HuH-7.5 (cell line): ENCODE results near the gene SLC7A7.
"Not testable (repeated sequence)": the region's sequence is repeated elsewhere in the genome, so short reads cannot be mapped to it uniquely, and the experiment has no call there.

ENCODE experiments used
- DNase-seq: peaks from one replicate; pipeline ENCODE4 v3.0.0; 2011; ENCODE audit warnings: low spot score

Gene SLC7A7

GRCh38 chr14:22814941-22815713 is at the start of gene SLC7A7:
Gene SLC7A7 (minus strand): TSS chr14:22815435. CDS start chr14:22813398, 2,037 bp downstream.
- no peak for DNase-seq

- no peak for DNase-seq
These were observed 49.7 kb upstream of the SLC7A7 start for GRCh38 chr14:22864979-22865378.

- no peak for DNase-seq
These were observed 46.4 kb upstream of the SLC7A7 start for GRCh38 chr14:22861651-22862050.

GRCh38 chr14:22860377-22860776 is 45.1 kb upstream of the SLC7A7 start:
- DNase-seq = not testable (repeated sequence)

GRCh38 chr14:22856428-22856827 is 41.2 kb upstream of the SLC7A7 start:
- no peak for DNase-seq

- DNase-seq = no peak
These were observed 39.9 kb upstream of the SLC7A7 start for GRCh38 chr14:22854963-22855724.

GRCh38 chr14:22854296-22854695 is 39.1 kb upstream of the SLC7A7 start:
- DNase-seq = not testable (repeated sequence)

- DNase-seq = peak; percentile 84
These were observed 37.9 kb upstream of the SLC7A7 start for GRCh38 chr14:22852940-22853767.

GRCh38 chr14:22852599-22852939 is 37.3 kb upstream of the SLC7A7 start:
- DNase-seq = no peak

GRCh38 chr14:22852178-22852577 is 36.9 kb upstream of the SLC7A7 start:
- DNase-seq = not testable (repeated sequence)

GRCh38 chr14:22850944-22851764 is 35.9 kb upstream of the SLC7A7 start:
- DNase-seq = no peak

- no peak for DNase-seq
These were observed 34.1 kb upstream of the SLC7A7 start for GRCh38 chr14:22849212-22849819.

GRCh38 chr14:22848351-22849164 is 33.3 kb upstream of the SLC7A7 start:
- DNase-seq = no peak

GRCh38 chr14:22847661-22848341 is 32.6 kb upstream of the SLC7A7 start:
- DNase-seq = no peak

- DNase-seq = no peak
These were observed 31.6 kb upstream of the SLC7A7 start for GRCh38 chr14:22846811-22847307.

GRCh38 chr14:22845821-22846625 is 30.8 kb upstream of the SLC7A7 start:
- DNase-seq = no peak

GRCh38 chr14:22845103-22845394 is 29.8 kb upstream of the SLC7A7 start:
- no peak for DNase-seq

GRCh38 chr14:22844221-22845102 is 29.2 kb upstream of the SLC7A7 start:
- no peak for DNase-seq
